GM21576 (cell line): ENCODE measurements around the gene MEN1.
A peak's percentile ranks its signal among the peaks of the same experiment; 100 is the strongest.
"Not testable (repeated sequence)": the region's sequence is repeated elsewhere in the genome, so short reads cannot be mapped to it uniquely, and the experiment has no call there.

Experiments used
- ATAC-seq: cut with Tn5 transposase; IDR thresholded peaks from one replicate; pipeline ENCODE4 v1.9.1; 2021; ENCODE audit warnings: mild to moderate bottlenecking, moderate library complexity; ENCODE audit not compliant: unreplicated experiment

The MEN1 gene

GRCh38 chr11:64834031-64834722 lies 23.8 kb upstream of the MEN1 start:
- ATAC-seq: no peak

GRCh38 chr11:64833509-64833908 lies 23.2 kb upstream of the MEN1 start:
- ATAC-seq: no peak

GRCh38 chr11:64833198-64833502 lies 22.8 kb upstream of the MEN1 start:
- ATAC-seq: no peak

GRCh38 chr11:64832467-64833197 lies 22.3 kb upstream of the MEN1 start:
- ATAC-seq: no peak

GRCh38 chr11:64831411-64831891 lies 21.1 kb upstream of the MEN1 start:
- no peak for ATAC-seq

DNA sequence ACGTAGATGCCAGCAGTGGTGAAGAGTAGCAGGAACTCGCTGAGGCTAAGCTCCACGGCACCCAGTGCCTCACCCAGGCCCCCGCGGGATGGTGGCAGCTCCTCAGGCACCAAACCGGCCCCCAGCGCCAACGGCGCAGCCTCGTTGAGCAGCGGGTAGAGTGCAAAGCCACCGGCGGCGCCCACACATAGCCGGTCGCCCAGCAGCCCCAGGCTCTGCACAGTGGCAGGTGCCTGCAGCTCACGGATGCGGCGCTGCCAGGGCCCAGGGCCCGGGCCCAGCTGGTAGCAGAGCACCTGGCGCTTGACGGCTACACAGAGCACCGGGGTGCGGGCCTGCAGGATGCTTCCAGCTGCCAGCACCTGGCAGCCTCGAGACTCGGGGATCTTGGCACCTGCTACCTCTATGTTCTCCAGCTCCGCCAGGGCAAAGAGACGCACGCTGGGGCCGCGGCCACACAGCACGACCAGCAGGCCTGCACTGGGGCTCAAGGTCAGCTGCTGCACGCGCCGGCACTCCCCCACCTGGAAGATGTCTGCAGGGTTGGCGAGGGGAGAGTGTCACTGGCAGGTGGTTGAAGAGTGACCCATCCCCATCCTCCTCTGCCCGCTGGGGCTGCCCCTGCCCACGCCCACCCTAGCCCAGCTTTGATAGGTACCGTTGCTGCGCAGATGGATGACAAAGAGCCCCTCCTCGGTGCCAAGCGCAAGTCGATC lies 19.3 kb upstream of the MEN1 start:
- ATAC-seq: no peak

DNA sequence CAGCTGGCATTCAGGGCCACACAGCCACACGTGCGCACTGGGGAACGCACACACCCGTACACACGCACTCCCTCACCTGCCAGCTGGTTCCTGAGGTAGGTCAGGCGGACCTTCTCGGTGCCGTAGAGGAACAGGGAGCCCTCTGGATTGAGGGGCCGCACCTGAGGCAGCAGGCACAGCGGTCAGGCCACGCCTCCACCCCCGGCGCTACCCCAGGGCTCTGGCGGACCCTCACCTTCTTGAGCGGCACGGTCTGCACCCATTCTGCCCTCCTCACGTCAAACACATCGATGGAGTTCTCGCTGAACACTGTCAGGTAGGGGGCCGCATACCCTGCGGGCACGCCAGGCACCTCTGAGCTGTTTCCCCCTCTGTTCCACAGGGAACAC lies 17.1 kb upstream of the MEN1 start:
- no peak for ATAC-seq

DNA sequence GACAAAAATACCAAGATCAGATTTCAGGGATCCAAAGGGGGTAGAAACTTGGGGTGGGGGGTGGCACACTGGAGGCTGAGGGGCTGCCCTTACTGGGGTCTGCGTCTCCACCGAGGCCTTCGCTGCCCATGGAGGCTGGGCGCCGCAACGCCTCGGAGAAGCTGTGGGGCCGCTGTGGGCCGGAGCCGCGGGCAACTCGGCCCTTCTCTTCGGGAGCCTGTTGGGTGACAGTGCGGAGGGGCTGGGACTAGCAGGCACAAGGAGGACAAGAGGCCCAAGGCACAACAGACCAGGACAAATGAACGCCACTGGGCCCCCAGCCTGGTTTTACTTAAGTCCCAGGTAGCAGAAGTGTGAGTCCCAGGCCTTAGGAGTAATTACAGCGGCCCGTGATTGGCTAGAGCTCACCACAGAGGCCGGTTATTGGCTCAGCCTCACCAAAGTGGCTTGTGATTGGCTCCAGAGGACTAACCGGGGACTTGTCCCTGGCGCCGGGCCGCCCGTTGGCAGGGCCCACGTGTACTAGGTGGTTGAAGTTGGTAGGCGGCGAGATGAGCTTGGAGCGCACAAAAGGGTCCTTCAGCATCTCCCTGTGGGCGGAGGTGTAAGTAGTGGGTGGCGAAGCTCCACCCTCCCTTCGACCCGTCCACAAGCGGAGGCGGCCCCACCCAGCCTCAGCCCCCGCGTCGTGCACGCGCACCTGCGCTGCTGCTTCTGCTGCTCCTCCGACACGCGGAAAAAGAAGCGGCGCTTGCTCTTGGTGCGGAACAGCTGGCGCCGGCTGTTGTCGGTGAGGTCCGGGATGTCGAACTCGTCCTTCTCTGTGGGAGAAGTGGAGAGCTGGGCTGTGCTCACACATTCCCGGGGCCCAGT lies 16.5 kb upstream of the MEN1 start:
- no peak for ATAC-seq

GRCh38 chr11:64826062-64826461 lies 15.7 kb upstream of the MEN1 start:
- ATAC-seq: no peak

DNA sequence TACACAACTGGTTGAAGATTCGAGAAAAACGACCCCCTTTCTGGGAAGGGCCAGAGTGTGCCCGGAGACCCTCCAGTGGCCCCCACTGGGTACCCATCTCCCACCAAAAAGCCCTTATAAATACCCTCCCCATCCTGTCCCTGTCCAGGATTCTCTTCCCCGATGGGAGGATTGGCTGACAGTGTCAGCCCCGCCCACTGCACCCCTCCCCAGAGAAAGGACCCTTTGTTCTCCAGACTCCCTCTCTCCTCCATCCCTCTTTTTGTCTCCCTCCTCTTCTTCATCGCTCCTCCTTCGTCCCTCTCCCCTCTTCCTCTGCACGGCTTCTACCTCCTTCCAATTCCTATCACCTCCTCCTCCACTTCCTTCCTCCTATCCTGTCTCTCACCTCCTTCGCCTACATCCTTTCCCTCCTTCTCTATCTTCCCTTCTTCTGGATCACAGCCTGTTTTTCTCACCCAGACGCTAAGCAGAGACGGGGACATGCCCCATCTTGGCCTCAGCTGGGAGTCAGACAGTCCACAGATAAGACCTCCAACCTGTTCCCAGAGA lies 13.3 kb upstream of the MEN1 start:
- no peak for ATAC-seq

DNA sequence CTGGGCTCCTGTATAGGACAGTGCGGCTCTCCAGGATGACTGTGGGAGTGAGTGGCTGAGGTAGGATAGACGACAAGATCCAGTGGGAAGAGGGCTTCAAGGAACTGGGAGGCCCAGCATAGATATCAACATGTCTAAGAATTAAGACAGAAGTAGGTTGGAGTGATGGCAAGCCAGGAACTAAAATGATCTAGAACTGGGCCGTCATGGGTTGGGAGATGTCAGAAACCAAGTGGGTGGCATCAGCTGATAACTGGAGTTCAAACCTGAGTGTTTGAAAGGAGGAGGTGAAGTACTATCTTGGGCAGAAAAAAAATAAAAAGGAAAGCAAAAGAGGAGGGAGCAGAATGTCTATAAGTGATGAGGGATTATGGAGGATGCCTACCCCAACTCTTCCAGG lies 7.1 kb upstream of the MEN1 start:
- ATAC-seq: no peak

DNA sequence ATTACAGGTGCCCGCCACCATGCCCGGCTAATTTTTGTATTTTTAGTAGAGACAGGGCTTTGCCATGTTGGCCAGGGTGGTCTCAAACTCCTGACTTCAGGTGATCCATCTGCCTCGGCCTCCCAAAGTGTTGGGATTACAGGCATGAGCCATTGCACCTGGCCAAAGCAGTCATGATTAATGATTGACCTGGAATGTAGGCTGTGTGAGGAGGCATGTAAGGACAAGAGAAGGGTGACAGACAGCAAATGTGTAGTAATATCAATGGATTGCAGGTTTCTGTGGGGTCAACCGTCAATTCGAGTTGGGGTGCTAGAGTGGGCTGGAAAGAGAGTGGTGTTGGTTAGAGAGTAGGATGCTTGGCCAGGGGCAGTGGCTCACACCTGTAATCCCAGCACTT lies 5.1 kb upstream of the MEN1 start:
- not testable (repeated sequence) for ATAC-seq

- peak; percentile 45 for ATAC-seq
Observed at GRCh38 chr11:64814712-64815187, 4.4 kb upstream of the MEN1 start.

GRCh38 chr11:64813826-64814225 lies 3.5 kb upstream of the MEN1 start:
- ATAC-seq: no peak

DNA sequence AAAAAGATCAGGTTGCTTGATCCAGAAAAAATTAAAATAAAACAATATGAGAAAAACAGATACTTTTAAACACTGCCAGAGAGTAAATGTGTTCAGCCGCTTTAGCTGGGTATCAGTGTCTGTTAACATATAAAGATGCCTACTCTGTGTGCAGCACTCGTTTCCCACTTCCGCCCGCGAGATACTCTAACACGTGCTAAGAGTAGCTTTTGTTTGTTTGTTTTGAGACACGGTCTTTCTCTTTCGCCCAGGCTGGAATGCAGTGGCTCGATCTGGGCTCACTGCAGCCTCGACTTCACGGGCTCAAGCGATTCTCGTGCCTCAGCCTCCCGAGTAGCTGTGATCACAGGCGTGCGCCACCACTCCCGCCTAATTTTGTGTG lies 531 bp upstream of the MEN1 start:
- ATAC-seq: peak; percentile 3

- no peak for ATAC-seq
Observed at GRCh38 chr11:64809781-64810241, 540 bp downstream of the MEN1 start.

GRCh38 chr11:64805481-64805880 lies 4.9 kb downstream of the MEN1 start:
- ATAC-seq: no peak

DNA sequence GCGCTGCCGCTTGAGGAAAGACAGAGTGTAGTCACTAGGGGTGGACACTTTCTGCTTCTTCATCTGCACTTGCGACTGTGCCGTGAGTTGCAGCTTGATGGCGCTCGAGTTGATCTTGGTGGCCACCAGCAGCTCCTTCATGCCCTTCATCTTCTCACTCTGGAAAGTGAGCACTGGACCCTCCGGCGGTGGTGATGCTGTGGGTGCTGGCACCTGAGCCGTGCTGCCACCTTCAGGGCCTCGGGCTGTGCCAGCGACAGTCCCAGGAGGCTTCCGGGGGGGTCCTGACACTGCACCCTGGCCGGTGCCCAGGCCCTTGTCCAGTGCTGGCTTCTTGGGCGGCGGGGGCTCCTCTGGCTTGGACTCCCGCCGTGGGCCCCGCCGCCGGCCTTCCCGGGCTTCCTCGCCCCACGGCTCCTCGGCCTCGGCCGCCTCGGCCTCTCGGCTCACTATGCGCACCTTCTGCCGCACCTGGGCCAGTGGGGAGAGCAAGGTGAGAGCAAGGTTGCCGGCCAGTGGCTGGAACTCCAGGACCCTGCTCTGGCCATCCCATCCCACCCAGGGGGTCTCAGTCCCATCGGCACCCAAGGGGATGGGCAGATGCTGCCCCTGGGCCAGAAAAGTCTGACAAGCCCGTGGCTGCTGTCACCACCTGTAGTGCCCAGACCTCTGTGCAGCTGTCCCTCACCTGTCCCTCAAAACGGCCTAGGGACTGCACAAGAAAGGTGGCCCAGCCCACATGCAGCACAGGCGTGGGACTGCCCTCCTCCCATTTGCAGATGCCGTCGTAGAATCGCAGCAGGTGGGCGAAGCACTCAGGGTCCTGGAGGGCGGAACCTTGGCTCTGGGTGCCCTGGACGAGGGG lies 5.8 kb downstream of the MEN1 start:
- ATAC-seq: no peak

- ATAC-seq: no peak
Observed at GRCh38 chr11:64803846-64804345, 6.5 kb downstream of the MEN1 start.
